Activated naive CD8-positive, alpha-beta T cell treated with anti-CD3 and anti-CD28 coated beads, Interleukin-2, amount 50 U/mL, for 16 hours (primary cell): ENCODE data around the gene XXYLT1.

Experiments
- DNase-seq: peaks from one replicate; pipeline ENCODE4 v3.0.0-alpha.2; 2020; ENCODE audit warnings: low read depth, low spot score

XXYLT1 gene

DNA sequence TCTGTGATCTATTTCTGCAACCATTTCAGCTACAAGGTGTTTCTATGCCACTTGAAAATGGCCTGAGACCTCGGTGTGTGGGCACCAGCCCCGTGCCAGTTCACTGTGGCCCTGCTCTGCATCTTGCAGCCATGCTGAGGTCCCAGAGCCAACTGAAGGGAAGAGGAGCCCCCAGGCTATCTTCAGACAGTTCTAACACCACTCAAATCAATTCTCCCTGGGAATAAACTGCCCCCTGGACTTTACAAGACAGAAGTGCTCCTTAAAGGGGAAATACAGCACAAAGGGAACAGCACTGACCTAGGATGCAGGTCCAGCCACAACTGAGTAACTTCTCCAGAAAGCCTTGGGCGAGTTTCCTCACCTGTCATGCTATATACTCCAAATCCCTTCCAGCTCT is 3.9 kb downstream of the XXYLT1 start:
- DNase-seq: no peak

DNA sequence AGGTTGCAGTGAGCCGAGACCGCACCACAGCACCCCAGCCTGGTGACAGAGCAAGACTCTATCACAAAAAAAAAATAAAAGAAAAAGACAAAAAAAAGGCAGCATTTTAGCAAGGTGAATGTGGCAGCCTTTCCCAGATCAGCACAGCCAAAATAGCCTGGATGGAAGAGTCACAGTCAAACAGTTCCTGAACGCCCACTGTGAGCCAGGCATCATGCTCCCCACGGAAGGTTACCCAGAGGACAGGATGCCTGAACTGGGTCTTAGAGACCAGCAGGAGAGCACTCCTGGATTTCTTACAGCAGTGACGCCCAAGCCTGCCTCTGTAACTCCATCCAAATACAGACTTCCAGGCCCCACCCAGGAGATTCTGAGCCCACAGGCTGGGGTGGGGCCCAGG is 4.5 kb downstream of the XXYLT1 start:
- no peak for DNase-seq

DNA sequence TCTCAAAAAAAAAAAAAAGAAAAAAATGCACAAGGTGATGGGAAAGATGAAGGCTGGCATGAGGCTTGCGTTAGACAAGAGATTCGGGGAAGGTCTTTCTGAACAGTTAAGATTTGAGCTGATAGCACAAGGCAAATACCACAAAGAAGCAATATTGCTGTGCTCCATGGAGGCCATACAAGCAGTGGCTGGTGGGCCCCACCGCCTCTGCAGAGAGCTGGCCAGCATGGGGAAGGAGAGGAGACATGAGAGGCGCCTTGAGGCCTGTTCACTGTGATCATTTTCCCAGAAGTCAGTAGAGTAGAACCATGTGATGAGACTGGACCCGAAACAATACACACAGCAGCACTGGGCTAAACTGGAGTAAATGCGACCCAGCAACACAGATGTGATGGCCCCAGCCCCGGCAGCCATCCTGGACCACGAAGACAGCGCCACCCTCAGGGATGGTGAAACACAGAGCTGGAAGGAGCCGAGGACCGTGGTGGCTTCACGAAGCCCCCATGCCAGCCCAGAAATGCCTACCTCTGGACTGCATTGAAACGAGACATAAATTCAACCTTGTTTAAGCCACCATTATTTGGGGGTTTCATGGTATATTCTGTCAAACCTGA is 5.5 kb downstream of the XXYLT1 start:
- no peak for DNase-seq

DNA sequence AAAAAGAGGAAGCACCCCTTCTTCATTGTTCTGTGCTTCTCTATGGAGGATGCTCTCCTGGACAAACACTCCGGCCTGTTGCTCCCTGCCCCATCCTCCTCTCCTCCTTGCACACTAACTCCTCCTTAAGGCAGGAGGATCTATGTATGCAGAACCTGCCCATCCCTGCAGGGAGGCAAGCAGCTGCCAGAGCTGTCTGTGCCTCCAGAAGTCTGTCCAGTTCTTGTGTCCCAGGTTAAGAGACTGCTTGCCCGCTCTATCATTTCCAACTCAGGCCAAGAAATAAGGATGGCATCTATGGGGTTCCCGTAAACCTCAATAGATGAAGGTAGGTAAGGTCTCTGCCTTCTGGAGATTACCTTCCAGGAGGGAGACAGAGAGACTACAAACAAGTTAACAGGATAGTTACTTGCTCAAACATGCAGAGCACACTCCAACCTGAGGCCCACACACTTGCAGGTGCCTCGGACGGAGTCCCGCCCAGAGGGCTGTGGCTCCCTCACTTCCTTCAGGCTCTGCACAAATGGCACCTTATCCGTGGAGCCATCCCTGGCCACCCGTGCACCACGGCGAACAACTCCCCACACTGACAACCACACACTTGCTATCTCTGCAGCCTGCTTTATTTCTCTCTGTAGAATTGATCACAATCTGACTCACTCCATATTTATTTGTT is 6.9 kb downstream of the XXYLT1 start:
- no peak for DNase-seq

DNA sequence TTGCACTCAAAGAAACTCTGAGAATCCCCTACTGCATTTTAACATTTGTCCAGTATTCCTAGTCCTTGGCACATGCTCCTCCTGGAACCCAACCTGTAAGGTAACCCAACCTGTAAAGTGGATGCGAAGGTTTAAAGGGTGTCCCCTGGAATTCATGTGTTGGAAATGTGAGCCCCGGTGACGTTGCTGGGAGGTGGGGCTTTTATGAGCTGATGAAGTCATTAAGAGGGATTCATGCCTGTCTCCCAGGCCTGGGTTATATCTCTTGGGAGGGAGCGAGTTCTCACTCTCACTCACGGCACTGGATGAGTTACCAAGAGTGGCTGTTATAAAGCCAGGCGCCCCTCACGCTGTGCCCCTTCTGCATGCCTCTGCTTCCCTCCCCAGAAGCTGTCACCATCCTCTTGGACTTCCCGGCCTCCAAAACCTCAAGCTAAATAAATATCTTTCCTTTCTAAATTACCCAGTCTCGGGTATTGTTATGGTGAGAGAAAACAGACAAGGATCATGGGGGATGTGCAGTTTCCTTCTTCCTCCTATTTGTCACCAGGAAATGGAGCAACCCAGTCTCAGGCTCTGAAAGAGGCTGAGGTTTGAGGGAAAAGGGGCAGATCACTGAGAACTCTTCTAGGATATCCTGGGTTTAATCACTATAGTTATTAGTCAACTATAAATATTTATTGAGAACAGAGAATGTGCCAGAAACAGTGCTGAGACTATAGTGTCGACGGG is 7.6 kb downstream of the XXYLT1 start:
- DNase-seq: no peak

DNA sequence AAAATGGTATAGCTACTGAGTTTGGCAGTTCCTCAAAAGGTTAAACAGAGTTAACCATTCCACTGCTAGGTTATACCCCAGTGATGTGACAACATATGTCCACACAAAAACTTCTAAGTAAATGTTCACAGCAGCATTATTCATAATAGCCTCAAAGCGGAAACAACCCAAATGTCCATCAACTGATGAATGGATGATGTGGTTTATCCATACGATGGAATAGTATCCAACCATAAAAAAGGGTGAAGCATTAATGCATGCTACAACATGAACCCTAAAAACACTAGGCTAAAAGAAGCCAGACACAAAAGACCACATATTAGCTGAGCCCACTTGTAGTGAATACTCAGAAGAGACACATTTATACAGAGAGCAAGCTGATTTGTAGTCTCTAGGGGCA is 9.0 kb downstream of the XXYLT1 start:
- no peak for DNase-seq

DNA sequence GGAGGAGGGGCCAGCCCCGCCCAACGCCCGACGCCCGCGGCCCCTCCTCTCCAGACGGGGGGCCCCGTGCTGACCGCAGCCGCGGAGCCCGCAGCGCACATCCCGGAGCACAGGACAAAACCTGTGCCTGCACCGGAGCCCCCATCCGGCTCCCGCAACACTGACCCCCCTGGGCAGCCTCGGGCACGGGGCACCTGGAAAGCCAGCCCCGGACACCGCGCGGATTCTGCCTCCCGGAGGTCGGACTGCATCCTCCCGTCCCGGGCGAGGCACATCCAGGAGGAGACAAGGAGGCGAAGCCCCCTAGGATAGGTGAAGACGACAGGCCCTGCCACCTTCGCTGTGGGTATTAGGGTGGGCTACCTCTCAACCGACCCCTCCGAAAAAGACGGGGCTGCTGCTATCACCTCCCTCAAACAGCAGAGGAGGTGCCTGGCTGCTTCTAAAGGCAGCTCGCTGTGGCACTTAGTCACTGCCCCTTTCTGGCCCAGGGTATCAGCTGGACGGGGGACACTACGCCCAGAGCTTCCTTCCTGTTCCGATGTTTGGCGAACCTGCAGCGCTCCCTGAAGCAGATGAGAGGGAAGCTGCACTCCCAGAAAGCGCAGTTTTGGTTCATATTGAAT is 10.6 kb downstream of the XXYLT1 start:
- DNase-seq: no peak

DNA sequence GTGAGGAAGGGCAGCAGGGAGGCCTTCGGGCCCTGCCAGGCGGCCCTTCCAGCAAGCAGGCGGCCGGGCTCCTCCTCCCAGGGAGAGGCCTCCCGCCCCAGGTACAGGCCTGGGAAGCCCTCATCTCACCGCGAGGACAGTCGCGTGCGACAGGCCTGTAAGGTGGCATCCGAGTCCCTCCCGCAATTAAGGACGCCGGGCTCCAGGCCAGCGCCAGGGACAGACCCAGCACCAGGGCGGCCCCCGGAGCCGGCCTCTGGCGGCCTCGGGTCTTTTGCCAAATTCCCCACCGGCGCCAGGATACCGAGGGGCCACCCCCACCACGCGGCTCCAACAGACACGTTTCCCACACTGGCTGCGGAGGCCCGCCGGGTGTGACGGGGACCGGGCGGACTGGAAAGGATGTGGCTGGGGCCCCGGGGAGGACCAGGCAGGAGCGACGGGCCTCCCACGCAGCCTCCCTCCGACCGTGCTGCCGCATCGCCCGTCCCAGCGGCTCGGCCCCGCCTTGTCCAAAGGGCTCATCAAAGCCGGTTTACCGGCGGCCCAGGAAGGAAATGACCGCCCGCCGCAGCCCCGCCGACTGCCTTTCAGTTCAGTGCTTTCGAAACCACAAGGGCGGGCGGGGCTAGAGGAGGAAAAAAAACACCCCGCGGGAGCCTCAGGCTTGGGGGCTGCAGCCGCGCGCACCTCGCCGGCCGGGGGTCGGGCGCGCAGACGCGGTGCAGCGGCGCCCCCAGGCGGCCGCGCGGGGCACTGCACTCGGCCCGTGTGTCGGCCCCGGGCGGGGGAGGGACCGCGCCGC is 11.3 kb downstream of the XXYLT1 start:
- DNase-seq: peak; percentile 82

DNA sequence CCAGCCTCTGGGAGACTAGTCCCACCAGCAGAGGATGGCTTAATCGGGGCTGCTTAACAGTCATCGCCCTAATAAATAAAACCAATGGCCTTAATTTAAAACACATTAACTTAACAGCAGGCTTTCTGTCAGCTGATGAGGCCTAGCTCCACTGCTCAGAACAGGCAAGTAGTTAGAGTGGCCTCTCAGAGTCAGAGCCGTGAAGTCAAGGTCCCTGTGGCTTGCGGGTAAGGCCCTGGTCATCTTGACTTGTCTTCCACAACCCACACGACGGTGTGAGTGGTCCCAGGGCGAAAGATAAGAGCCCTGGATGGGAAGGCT is 11.8 kb downstream of the XXYLT1 start:
- DNase-seq: no peak

DNA sequence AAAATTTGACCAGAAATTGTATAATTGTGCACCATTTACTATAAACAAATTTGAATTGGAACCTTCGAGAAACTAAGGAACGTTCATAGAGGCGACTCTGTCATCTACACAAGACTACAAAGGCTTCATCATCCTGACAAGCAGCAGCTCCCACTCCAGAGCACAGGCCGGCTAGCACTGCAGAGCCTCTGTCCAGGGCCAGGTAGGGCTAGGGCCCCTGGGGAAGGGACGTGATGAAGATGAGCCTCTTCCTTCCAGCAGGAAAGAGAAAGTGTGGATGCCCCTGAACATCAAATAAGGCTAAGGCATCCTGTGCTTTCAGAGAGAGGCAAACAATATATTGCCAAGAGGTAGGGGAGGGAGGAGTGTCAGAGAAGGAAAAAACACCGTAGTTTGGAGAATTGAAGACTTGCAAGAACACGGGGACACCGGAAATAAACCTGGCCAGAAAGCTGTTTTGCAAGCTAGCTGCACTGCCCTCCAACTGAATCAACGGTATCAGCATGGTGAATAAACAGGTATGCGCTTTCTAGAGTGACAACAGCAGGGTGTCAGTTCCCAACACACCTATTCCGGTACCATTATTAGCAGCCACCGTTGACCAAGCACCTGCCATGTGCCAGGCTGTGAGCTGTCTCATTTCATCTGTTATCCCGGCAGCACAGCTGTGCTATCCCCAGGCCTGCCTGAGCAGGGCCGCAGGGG is 12.4 kb downstream of the XXYLT1 start:
- DNase-seq: no peak

DNA sequence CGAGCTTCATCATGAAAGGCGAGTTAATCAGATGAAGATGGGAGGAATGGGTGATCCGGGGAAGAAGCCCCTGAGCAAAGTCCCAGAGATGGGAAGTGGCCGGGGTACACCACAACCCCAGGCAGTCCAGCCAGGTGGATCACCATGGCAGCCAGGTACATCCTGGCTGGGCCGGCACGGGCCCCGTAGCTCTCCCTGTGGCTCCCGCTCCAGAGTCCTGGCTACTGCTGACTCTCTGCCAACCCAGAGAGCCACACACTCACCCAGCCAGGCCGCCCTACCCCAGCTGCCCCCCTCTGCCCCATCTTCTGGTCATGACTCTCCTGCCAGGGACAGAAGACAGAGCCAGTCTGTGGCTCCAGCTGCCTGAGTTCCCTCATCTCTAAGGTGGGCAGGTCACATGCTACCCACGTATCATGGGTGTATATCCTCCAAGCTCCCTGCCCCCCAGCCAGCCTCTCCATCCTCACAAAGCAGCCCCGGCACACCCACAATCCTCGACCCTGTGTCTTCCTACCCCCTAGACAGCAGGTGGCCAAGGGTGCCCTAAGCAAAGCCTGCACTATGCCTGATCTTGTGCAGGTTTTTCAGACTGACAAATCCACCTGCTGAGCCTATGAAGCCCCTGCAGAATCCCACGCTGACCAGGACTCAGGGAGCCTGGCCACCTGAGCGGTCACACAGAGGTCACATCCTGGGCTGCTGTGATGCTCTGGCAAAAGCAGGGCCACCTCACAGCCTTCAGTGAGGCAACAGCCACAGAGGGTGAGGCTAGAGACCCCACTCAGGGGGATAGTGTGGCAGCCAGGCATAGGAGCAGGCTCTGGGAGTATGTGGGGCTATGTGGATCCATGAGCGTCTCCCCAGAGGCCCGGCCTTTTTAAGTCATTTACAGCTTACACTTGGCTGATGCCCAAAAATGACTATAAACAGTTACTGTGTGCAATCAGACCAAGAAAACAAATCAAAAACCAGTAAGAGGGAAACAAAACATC is 13.2 kb downstream of the XXYLT1 start:
- DNase-seq: no peak

DNA sequence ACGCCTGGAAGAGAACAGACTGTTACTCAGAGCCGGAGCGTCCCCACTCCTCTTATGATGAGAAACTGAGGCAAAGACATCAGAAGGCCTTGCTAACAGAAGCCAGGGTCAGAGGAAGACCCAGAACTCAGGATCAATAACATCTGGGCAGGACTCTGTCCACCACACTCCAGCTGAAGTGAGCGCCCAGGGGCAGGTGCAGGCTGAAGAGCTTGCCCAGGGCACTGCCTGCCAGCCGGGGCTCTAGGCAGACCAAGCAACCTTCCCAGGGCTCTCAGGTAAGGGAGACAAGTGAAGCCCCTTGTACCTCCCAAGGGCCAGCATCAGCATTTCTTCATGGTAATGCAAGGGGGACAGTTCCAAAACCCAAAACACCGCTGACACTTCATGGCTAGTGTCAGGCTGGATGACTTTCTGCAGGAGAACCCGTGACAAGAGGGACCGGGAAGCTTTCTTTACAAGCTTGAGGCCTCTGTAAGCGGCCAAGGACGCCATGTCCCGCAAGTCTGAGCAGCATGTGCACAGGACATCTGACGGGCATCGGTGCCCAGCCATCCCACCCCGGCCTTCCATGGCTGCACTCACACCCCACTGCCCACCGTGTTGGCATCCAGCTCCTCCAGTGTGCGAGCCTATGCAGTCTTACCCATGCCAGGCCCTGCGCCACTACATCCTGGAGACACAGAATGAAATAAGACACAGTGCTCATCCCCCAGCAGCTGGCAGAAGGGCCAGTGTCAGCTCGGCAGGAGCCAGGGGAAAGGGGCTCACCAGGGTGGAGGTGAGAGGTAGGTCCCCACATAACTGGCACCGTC is 14.1 kb downstream of the XXYLT1 start:
- DNase-seq: no peak

DNA sequence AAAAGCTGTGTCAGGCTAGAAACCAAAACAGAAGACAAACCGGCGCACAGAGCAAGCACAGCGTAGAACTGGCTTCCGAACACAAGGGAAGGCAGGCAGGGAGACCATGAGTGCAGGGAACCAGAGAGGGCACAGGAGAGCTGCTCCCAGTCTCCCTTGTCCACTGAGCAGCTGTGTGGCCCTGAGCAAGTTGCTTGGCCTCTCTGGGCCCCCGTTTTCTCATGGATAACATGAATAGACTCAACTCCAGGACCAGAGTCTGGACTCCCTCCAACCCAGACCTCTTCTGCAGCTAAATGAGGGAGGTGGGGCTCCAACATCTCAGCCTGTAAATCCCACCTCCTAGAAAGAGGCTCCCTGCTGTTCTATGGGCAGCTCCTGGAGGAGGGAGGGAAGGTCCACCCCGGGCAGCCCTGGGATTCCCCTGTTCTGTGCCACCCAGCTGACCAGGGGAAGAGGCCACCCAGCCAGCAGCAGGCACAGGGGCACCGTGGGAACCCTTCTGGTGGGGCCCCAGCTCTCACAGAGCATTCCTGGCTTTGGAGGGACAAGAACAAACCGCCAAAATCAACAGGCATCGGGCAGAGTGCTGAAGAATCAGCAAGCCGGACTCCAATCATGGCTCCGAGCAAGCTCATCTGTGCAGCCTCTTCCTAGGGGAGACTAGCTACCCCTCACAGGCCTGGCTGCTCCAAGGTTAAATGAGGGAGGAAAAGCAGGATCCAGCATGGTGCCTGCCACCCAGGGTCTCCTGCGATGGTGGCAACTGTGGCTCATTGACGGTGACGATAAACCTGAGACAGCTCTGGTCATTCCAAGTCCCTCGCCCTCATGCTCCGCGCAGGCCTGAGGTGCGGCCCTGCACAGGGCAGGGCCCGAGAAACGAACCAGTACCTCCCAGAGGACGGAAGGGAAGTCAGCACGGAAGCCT is 15.1 kb downstream of the XXYLT1 start:
- no peak for DNase-seq

DNA sequence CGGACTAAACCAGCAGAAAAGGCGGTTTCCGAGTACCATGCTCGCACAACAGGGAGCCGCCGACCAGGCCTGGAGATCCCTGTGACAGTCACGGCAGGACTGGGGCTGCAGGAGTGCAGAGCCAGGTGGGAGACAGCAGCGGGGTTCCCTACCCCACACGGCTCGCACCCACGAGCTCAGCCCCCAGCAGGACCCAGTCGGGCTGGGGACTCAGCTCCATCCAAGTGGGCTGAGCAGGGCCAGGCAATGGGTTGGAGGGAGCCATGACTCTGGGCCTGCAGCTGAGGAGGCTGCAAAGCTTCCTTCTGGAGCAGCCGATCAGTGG is 15.8 kb downstream of the XXYLT1 start:
- DNase-seq: no peak

DNA sequence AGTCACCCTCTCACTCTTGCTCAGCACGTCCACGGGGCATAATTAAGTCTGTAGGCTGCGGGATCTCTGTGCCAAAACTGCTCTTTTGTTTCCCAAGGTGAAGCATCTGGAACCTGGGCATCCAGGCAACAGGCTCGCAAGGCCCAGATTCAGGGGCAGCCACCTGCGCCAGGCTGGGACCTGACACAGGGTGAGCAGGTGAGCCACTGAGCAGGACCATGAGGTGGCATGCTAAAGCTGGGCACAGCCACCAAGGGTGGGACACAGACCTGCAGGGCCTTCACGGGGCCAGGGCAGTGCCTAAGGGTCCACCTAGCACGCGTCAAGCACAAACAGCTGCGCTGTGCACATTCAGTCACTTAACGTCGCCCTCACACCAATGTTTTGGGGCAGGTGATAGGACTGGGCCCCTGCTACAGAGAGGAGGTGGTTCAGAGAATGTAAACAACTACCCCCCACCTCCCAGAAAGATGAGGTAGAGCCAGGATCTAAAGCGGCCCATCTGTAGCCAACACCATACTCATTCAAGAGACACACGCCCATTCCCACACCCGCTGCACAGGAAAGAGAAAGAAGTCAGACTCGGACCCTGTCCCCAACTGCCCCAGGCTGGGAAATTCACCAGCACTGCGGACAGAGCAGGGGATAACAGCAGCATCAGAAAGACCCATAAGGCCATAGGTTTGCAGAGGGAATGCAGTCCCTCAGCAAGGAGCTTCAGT is 16.3 kb downstream of the XXYLT1 start:
- DNase-seq: no peak

DNA sequence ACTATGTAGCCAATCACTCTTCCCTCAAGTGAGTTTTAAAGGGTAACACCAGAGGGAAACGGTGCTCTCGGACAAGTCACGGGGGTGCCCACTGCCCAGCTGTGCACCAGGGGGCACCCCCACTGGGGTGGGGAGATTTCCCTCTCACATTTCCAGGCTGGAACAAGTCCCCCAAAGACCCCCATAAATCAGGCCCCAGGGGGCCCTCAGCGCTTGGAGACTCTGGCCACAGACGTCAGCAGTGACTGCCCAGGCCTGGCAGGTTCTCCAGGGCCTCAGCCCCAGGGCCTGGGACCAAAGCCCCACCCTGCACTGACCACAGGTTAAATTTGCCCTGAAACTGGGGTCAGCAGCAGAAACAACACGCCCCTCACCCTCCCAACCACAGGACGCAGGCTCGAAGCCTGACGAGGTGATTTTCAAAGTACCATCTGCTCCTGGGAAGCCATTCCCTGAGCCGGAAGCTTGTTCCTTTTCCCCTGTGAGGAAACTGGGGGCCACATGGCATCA is 17.0 kb downstream of the XXYLT1 start:
- DNase-seq: no peak

DNA sequence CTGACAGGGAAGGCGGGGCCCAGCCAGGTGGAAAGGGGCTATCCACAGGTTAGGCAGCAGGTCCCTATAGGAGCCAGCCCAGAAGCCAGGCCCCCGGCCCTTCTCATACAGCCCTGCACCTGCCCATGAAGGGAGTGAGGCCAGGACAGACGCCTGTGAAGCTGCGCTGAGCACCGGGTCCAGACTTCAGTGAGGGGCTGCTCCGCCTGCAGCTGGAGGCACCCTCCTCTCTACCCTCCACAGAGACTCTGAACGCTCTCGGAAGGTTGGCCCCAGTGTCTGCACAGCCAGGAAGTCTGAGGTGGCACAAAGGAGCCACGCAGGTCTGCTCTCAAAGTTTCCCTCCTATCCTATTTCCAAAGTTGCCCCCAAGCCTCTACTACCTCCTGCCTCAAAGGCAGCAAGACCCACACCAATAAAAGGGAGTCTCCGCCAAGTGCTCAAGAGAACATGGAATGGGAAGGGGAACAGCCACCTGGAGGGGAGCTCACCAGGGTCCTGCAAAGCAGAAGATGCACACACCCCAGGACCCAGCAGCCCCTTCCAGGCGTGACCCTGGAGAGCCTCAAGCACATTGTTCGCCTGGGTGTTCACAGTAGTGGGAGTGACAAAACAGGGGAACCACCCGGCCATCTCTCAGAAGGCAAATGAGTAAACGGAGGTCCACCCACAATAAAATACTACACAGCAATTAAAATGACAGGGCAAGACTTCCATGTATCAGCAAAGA is 19.5 kb downstream of the XXYLT1 start:
- DNase-seq: no peak
